OCI-LY7 (cell line): ENCODE results near the gene GNAS-AS1. TPM values are rescaled to one million over a fixed set of nuclear protein-coding genes. Genes with fewer than 3 reads are reported as not detected.

Source experiments
- BruUV-seq: library from RNA; stranded (reverse); fragments of 400-500 nt; replicated peaks from 2 replicates; lab custom pipeline; 2021; lab: Mats Ljungman, UMichigan
- CTCF ChIA-PET: fragments of 300-600 bp; sonication (Branson Sonifier 250); formaldehyde crosslinking; loops from one replicate; lab custom pipeline; 2022; ENCODE audit warnings: antibody characterized with exemption; ENCODE audit not compliant: unreplicated experiment; lab: Charles Lee
- POLR2A ChIA-PET: fragments of 300-600 bp; sonication (Branson Sonifier 250); formaldehyde crosslinking; loops from one replicate; lab custom pipeline; 2022; ENCODE audit warnings: antibody characterized with exemption; lab: Charles Lee
- DNase-seq: peaks from one replicate; pipeline ENCODE4 v3.0.0-alpha.2; 2015; ENCODE audit warnings: low spot score
- H2AFZ ChIP-seq: fragments of 200-600 bp; sonication (generic), shearing (Covaris generic); 2 replicates; pipeline ENCODE4 v1.6.1; 2014; ENCODE audit warnings: mild to moderate bottlenecking, antibody characterized with exemption, low read length, moderate library complexity
- H3K27ac ChIP-seq: fragments of 200-600 bp; sonication (generic); 2 replicates; pipeline ENCODE4 v1.5.1; 2014; ENCODE audit warnings: mixed run types, low read depth, mild to moderate bottlenecking, moderate library complexity, low read length, inconsistent platforms; ENCODE audit not compliant: poor library complexity, severe bottlenecking
- H3K36me3 ChIP-seq: fragments of 200-600 bp; sonication (generic); 2 replicates; pipeline ENCODE4 v1.6.1; 2014; ENCODE audit warnings: mild to moderate bottlenecking, antibody characterized with exemption, low read length, moderate library complexity, mixed read lengths; ENCODE audit not compliant: insufficient read depth
- H3K4me1 ChIP-seq: fragments of 200-600 bp; sonication (generic); 2 replicates; pipeline ENCODE4 v1.5.1; 2014; ENCODE audit warnings: mild to moderate bottlenecking, low read length; ENCODE audit not compliant: insufficient read depth, poor library complexity, severe bottlenecking
- H3K4me2 ChIP-seq: fragments of 200-600 bp; sonication (generic); 2 replicates; pipeline ENCODE4 v1.6.1; 2014; ENCODE audit warnings: mild to moderate bottlenecking, low read length
- H3K4me3 ChIP-seq: fragments of 200-600 bp; sonication (generic); 2 replicates; pipeline ENCODE4 v1.5.1; 2014; ENCODE audit warnings: mild to moderate bottlenecking, low read depth, low read length; ENCODE audit not compliant: poor library complexity, severe bottlenecking
- H3K79me2 ChIP-seq: fragments of 200-600 bp; sonication (generic); 2 replicates; pipeline ENCODE4 v1.6.1; 2016; ENCODE audit warnings: low read depth, mild to moderate bottlenecking, low read length, moderate library complexity, mixed read lengths; ENCODE audit not compliant: insufficient read depth
- H3K9me2 ChIP-seq: fragments of 200-600 bp; sonication (generic); 2 replicates; pipeline ENCODE4 v1.6.1; 2016; ENCODE audit warnings: mild to moderate bottlenecking, low read length, mixed read lengths; ENCODE audit not compliant: insufficient read depth
- H3K9me3 ChIP-seq: fragments of 200-600 bp; sonication (generic); 2 replicates; pipeline ENCODE4 v1.6.1; 2014; ENCODE audit warnings: mild to moderate bottlenecking, mixed run types, low read length, mixed read lengths
- H4K20me1 ChIP-seq: fragments of 200-600 bp; sonication (generic); 2 replicates; pipeline ENCODE4 v1.6.1; 2014; ENCODE audit warnings: mild to moderate bottlenecking, antibody characterized with exemption, low read length, moderate library complexity, mixed read lengths; ENCODE audit not compliant: insufficient read depth
- EZH2phosphoT487 ChIP-seq: fragments of 200-600 bp; sonication (generic); IDR thresholded peaks from 2 replicates; pipeline ENCODE4 v1.6.1; 2018; ENCODE audit warnings: low read depth, borderline replicate concordance, mild to moderate bottlenecking, mixed run types, antibody characterized with exemption, low read length, moderate library complexity, mixed read lengths
- intact Hi-C: fragments of 100-400 bp; cut with micrococcal nuclease; formaldehyde crosslinking; loops from one replicate; pipeline ENCODE4 v1.10.0; 2022; ENCODE audit not compliant: unreplicated experiment
- total RNA-seq, 2 experiments: library from RNA; depleted of rRNA in 1 of 2; stranded (reverse); fragments of >200 nt in 1 of 2; shearing (Covaris generic) in 1 of 2; gene quantifications; 2 replicates each; pipeline ENCODE4 v1.2.3, GENCODE V29; 2014 to 2022
- TF ChIP-seq, protein P1 (sequence below): fragments of 200-600 bp; sonication (generic); conservative IDR thresholded peaks from 2 replicates; pipeline ENCODE4 v1.5.1; 2014; ENCODE audit warnings: mild to moderate bottlenecking, antibody characterized with exemption, low read length, moderate library complexity, mixed read lengths

The GNAS-AS1 gene
- total RNA-seq, 2 experiments from 2014 or later: 6.5 to 11.6 TPM

DNA sequence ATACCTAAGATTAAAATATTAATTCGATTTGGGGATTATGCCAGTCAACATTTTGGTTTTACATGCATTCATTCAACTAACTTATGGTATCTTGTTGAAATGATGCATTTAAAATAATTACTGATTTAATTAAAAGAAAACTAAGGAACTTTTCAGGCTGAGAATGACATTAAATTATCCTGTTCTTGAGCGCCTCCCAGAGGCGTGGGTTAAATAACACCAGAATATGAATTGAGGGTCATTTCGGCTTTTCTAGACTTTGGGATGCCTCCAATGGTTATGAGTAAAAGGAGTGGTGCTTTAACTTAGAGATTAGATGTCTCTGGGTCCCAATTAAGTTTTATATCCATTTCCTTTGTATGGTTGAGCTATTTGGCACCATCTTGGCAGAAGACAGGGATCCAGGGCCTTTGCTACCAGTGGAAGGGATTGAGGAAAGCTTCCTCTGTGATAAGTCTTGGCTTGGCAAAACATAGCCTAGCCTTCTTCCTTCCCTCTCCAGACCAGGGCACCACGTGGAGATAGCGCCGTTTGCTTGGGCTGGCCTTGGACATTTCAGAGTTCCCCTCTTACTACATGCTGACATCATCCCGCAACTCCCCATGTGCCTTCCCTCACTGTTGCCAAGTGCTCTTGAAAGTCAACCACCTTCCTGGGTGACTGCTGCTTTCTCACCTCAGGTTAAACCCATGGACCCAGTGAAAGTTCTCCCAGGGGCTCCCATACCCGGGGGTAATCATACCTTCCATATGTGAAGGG is 30.5 kb upstream of the GNAS-AS1 start:
- ChIA-PET CTCF (no interaction called here), POLR2A (no interaction called here)
- Histone ChIP-seq H3K27ac (no peak overlapping the region), H3K9me2 (no peaks in the 10 kb centered on the region), H3K4me3 (no peak overlapping the region), H4K20me1 (no peaks in the 10 kb centered on the region), H2AFZ (no peak overlapping the region), H3K36me3 (no peaks in the 10 kb centered on the region; the same call in 1 of the 2 replicates), H3K9me3 (peaks cover 8% of the 10 kb centered on the region; the same call in 1 of the 2 replicates), H3K79me2 (no peaks in the 10 kb centered on the region), H3K4me1 (peaks cover 17% of the 10 kb centered on the region), H3K4me2 (no peak overlapping the region)
- no peak for DNase-seq
- intact Hi-C loops: no loop called here
- TF ChIP-seq, protein P1, sequence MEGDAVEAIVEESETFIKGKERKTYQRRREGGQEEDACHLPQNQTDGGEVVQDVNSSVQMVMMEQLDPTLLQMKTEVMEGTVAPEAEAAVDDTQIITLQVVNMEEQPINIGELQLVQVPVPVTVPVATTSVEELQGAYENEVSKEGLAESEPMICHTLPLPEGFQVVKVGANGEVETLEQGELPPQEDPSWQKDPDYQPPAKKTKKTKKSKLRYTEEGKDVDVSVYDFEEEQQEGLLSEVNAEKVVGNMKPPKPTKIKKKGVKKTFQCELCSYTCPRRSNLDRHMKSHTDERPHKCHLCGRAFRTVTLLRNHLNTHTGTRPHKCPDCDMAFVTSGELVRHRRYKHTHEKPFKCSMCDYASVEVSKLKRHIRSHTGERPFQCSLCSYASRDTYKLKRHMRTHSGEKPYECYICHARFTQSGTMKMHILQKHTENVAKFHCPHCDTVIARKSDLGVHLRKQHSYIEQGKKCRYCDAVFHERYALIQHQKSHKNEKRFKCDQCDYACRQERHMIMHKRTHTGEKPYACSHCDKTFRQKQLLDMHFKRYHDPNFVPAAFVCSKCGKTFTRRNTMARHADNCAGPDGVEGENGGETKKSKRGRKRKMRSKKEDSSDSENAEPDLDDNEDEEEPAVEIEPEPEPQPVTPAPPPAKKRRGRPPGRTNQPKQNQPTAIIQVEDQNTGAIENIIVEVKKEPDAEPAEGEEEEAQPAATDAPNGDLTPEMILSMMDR: peak; percentile 77
- no peak for TF ChIP-seq EZH2phosphoT487
- no TSS peak for BruUV-seq

DNA sequence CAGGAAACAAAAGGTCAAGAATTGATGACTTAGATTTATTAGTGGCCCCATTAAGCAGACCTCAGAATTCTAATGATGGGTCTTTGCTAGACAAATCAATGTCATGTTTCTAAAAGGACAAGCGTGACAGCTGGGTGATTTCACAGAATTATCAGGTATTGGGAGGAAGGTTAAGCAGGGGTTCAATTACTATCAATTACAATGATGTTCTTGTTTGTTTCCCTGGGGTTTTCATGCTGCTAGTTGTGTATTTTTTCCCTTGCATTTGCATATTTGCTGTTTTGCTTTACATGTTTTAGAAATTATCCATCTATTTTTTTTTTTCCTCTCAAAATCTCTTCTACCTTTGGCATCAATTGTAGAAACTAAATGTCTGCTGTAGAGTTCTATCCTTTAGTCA is 29.7 kb upstream of the GNAS-AS1 start:
- Histone ChIP-seq H3K36me3 (no peaks in the 10 kb centered on the region), H3K4me2 (no peak overlapping the region), H3K9me2 (no peaks in the 10 kb centered on the region), H3K9me3 (peaks cover 3% of the 10 kb centered on the region; the same call in 1 of the 2 replicates), H3K4me1 (peaks cover 10% of the 10 kb centered on the region), H4K20me1 (no peaks in the 10 kb centered on the region), H3K79me2 (no peaks in the 10 kb centered on the region), H2AFZ (no peak overlapping the region), H3K4me3 (no peak overlapping the region), H3K27ac (no peak overlapping the region)
- no TSS peak for BruUV-seq
- DNase-seq: no peak
- POLR2A ChIA-PET: interaction anchor here (0.6 kb wide), 1 partner anchor 80 kb away, joined by 3 read pairs; no protein-coding TSS in a partner anchor
- CTCF ChIA-PET: no interaction called here
- TF ChIP-seq EZH2phosphoT487: no peak
- TF ChIP-seq, protein P1: no peak
- intact Hi-C loops: no loop called here

DNA sequence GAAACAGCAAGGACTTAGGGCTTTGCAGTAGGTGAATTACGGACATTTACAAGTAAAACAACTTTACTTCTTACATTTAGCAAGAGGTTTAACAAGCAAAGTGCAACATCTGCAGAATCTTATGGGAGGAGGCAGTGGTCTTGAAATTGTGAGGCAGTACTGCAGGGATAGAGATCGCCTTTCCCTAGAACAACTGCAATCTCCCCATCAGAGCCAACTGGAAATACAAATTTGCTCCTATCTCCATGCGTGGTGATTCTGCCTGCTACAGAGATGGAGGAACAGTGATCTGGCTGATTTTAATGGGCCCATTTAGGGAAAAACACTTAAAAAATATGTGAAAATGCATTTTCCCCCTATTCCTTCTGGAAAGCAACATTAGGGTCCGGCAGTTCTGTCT is 27.7 kb upstream of the GNAS-AS1 start:
- intact Hi-C loops: no loop called here
- POLR2A ChIA-PET: no interaction called here
- CTCF ChIA-PET: no interaction called here

More for the DNA sequence above, 27.7 kb upstream of the GNAS-AS1 start:
- Histone ChIP-seq H4K20me1 (no peaks in the 10 kb centered on the region), H3K36me3 (no peaks in the 10 kb centered on the region), H3K4me2 (no peak overlapping the region), H3K27ac (no peak overlapping the region), H3K4me3 (no peak overlapping the region), H2AFZ (no peak overlapping the region), H3K79me2 (no peaks in the 10 kb centered on the region), H3K9me3 (no peaks in the 10 kb centered on the region), H3K9me2 (no peaks in the 10 kb centered on the region), H3K4me1 (peaks cover 5% of the 10 kb centered on the region)
- no TSS peak for BruUV-seq
- TF ChIP-seq EZH2phosphoT487: no peak
- TF ChIP-seq, protein P1: no peak
- no peak for DNase-seq
